ENCODE data around the gene ZDHHC17.

ZDHHC17 gene

GRCh38 chr12:76878099-76878898, 114.4 kb downstream of the ZDHHC17 start:
- DNase-seq (ENCODE audit: low read depth in 2 of 2), result peak in 1 of 2 donors; percentile 1

GRCh38 chr12:76878899-76879709, 115.2 kb downstream of the ZDHHC17 start, which contains the start of gene CSRP2:
TSS of gene CSRP2 (minus strand) at chr12:76879019. CDS start at chr12:76866260, 12,759 bp downstream.
- peak; percentile 62 to 63 for DNase-seq (ENCODE audit: low read depth in 2 of 2)

DNA sequence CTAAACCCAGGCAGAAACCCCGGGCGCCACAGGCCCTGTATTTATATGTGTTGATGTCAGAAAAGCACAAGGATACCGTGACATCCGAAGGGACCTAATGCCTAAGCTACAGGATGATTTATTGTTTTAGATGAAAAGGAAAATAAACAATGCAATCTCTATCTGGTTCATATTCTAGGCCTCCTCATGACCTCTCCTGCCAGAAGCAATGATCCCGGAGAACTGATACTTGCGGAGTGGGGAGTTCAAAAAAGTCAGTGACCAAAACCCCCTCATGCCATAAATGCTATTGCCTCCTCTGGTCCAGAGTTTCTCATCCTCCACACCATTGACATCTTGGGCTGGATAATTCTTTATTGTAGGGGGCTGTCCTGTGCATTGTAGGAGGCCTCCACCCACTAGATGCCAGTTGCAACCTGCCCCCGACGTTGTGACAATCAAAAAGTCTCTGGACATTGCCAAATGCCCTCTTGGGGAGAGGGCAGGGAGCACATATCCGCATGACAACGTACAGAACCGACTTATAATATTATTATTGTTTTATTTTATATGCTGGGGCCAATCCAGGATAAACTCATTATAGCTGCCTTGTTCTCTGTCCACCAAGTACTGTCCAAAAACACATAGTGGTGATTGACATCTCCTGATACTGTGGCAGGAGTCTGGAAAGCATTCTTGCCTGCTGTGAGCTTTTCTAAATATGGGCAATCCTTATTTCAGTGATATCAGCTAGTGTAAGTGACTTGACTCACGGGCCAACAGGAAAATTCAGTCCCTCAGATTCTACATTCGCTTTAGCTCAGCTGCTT, 116.0 kb downstream of the ZDHHC17 start:
- no peak for DNase-seq (ENCODE audit: low read depth in 2 of 2)

- no peak for DNase-seq (ENCODE audit: low read depth in 2 of 2)
These were observed 116.7 kb downstream of the ZDHHC17 start for GRCh38 chr12:76880519-76881023.

- DNase-seq (ENCODE audit: low read depth in 2 of 2), result no peak
These were observed 117.2 kb downstream of the ZDHHC17 start for GRCh38 chr12:76881142-76881541.

DNA sequence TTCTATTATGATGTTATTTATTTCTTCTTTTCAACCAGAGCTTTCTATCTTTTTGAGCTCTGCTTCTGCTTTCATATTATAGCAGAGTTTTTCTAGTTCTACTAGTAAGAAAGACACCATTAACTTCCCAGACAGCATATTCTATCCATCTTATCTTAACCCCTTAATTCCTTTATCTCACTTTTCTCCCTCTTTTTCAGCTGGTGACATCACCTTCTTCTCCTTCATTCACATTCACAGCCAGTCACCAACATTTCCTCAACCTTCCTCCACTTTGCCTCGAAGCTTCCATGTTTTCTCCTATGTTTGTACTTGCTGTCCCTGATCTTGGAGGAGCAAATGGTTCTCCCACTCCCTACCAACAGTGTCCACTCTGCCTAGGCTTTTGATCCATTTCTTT, 118.5 kb downstream of the ZDHHC17 start:
- DNase-seq (ENCODE audit: low read depth in 2 of 2), result no peak

GRCh38 chr12:76883151-76883550, 119.2 kb downstream of the ZDHHC17 start:
- no peak for DNase-seq (ENCODE audit: low read depth in 2 of 2)

DNA sequence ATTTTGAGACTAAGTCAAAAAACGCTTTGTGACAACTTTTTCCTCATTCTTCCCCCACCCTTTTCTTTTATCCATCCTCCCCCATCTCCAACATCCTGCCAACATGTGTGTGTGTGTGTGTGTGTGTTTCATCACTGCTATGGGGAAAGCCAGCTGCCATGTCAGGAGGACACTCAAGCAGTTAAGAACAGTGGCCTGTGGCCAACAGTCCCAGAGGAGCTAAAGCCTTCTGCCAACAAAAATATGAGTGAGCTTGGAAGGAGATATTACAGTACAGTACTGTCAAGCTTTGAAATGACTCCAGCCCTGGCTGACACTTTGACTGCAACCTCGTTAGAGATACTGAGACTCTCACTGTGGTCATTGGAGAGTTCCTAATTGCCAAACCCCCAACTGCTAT, 119.9 kb downstream of the ZDHHC17 start:
- no peak for DNase-seq (ENCODE audit: low read depth in 2 of 2)

- DNase-seq (ENCODE audit: low read depth in 2 of 2), result no peak
These were observed 124.9 kb downstream of the ZDHHC17 start for GRCh38 chr12:76888775-76889174.

DNA sequence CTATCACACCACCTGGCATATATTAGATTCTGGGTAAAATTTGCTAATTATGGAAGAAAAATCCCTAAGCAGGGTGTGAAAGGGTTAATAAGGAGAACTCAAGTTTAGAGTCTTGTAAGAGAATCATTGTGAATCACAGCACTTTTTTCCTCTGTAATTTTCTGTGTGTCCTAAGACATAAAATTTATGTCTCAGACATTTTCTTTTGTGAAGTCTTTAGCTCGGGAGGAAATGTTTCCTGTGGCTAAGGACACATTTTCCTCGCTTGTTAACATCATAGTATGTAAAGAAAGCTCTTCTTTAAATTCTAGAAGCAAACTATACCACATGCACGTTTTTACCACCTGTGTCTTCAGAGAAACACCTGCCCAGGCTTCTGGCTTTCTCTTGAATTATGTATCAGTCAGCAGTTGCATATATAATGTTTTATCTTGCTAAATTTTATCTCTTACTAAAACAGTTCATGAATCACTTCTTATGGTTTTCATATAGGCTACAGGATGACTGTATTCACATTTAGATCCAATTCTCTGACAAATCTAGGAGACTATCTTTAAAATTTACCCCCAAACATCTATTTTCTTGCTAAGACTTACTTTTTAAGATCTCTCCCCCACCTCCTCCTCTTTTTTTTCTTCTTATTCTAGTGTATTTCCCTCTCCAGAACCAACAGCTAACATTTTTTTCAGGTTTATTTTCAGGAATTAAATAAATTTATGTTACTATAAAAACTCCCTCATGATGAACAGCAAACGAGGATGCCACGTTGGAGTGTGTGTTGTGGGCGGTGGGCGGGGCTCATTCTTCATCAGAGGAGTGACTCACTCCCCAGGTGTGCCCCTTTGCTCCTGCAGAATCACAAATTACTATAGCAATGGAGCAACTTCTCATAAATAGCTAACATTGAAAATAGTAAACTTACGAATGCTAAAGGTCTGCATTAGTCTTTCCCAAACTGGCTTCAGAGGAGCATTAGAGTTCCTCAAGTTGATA, 126.5 kb downstream of the ZDHHC17 start:
- DNase-seq (ENCODE audit: low read depth in 2 of 2), result peak; percentile 12 to 55

- no peak for DNase-seq (ENCODE audit: low read depth in 2 of 2)
These were observed 127.7 kb downstream of the ZDHHC17 start for GRCh38 chr12:76891609-76892008.

DNA sequence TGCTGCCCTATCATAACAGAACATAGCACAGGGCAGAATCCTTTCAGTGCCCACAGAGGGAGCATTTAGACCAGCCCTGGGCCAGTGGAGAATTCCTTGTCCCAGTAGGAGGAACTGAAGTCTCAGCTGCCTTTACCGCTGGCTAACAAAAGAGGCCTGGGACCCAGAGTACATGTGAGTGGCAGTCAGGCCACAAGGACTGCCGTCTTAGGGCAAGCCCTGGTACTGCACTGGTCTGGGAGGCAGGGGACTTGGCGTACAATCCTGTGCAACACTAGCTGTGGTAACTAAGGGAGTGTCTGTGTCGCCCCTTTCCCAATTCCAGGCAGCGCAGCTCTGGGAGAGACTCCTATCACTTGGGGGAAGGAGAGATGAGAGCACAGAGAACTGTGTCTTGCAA, 131.9 kb downstream of the ZDHHC17 start:
- no peak for DNase-seq (ENCODE audit: low read depth in 2 of 2)

DNA sequence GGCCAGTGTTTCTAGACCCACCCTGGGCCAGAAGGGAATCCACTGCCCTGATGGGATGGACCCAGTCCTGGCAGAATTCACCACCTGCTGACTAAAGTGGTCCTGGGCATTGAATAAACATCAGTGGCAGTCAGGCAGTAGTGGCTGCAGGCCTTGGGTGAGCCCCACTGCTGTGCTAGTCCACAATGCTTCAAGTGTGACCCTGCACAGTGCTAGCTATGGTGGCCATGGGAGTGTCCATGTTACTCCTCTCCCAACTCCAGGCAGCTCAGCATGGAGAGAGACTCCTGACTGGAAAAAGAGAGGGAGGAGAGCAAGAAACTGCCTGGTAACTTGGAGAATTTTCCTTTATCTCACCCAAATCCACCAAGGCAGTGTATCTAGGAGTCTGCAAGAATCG, 132.4 kb downstream of the ZDHHC17 start:
- no peak for DNase-seq (ENCODE audit: low read depth in 2 of 2)

- DNase-seq (ENCODE audit: low read depth in 2 of 2), result no peak
These were observed 134.5 kb downstream of the ZDHHC17 start for GRCh38 chr12:76898442-76898841.

GRCh38 chr12:76899522-76899921, 135.6 kb downstream of the ZDHHC17 start:
- DNase-seq (ENCODE audit: low read depth in 2 of 2), result no peak

- no peak for DNase-seq (ENCODE audit: low read depth in 2 of 2)
These were observed 137.9 kb downstream of the ZDHHC17 start for GRCh38 chr12:76901628-76902380.
